ENCODE measurements around the gene SLC41A3. TPM values are rescaled to one million over a fixed set of nuclear protein-coding genes. Genes with fewer than 3 reads are reported as not detected.

The SLC41A3 gene
- total RNA-seq, 4 donors from 2014 or later: 22.7 to 41.5 (median 29.1) TPM

GRCh38 chr3:126024049-126024854, 59.7 kb downstream of the SLC41A3 start:
- H3K27me3 ChIP-seq: no peaks in the 10 kb centered on the region
- H3K27ac ChIP-seq: no peak overlapping the region
- 97 to 100% methylated on average over 1 to 9 of the region's 9 CpGs for WGBS, 2 donors (ENCODE audit: low coverage in 1 of 2)
- TF ChIP-seq EP300 (IDR thresholded peaks at IDR 0.05; ENCODE audit: low read depth): no peak
- no peak for TF ChIP-seq CTCF (IDR thresholded peaks at IDR 0.05)
- no peak for TF ChIP-seq POLR2A (IDR thresholded peaks at IDR 0.05)
- no peak for TF ChIP-seq POLR2AphosphoS5 (IDR thresholded peaks at IDR 0.05)
- in situ Hi-C loops (cut with MboI; ENCODE audit: low pct_ligation_motif_present in 1 of 4, low pct_unique_long_range_greater_than_20kb in 1 of 4, low sequenced_read_pairs in 3 of 4) (no loop called here), intact Hi-C loops (cut with DNase I; ENCODE audit: low total_unique reads) (no loop called here)
- no peak for DNase-seq
- no peak overlapping the region for H3K4me3 ChIP-seq
- no peaks in the 10 kb centered on the region for H3K36me3 ChIP-seq
- peaks cover 7 to 9% of the 10 kb centered on the region in 2 donors for H3K9me3 ChIP-seq
- no peaks in the 10 kb centered on the region for H3K4me1 ChIP-seq

GRCh38 chr3:126023390-126023789, 60.5 kb downstream of the SLC41A3 start:
- H3K27ac ChIP-seq: no peak overlapping the region
- peaks cover 6% of the 10 kb centered on the region in 2 donors for H3K9me3 ChIP-seq
- in situ Hi-C loops (cut with MboI; ENCODE audit: low pct_ligation_motif_present in 1 of 4, low pct_unique_long_range_greater_than_20kb in 1 of 4, low sequenced_read_pairs in 3 of 4): no loop called here
- no peaks in the 10 kb centered on the region for H3K4me1 ChIP-seq
- intact Hi-C loops (cut with DNase I; ENCODE audit: low total_unique reads): no loop called here
- no peaks in the 10 kb centered on the region for H3K36me3 ChIP-seq
- DNase-seq: no peak
- no peak overlapping the region for H3K4me3 ChIP-seq
- 84% methylated on average over 10 of the region's 10 CpGs; no CpG with 5 or more reads in 1 of the 2 donors for WGBS, 2 donors (ENCODE audit: low coverage in 1 of 2)
- no peaks in the 10 kb centered on the region for H3K27me3 ChIP-seq
- TF ChIP-seq CTCF (IDR thresholded peaks at IDR 0.05): no peak
- no peak for TF ChIP-seq EP300 (IDR thresholded peaks at IDR 0.05; ENCODE audit: low read depth)
- no peak for TF ChIP-seq POLR2AphosphoS5 (IDR thresholded peaks at IDR 0.05)
- TF ChIP-seq POLR2A (IDR thresholded peaks at IDR 0.05): no peak

GRCh38 chr3:126022741-126023359, 61.1 kb downstream of the SLC41A3 start:
- intact Hi-C loops (cut with DNase I; ENCODE audit: low total_unique reads) (no loop called here), in situ Hi-C loops (cut with MboI; ENCODE audit: low pct_ligation_motif_present in 1 of 4, low pct_unique_long_range_greater_than_20kb in 1 of 4, low sequenced_read_pairs in 3 of 4) (no loop called here)
- Histone ChIP-seq H3K4me1 (no peaks in the 10 kb centered on the region), H3K36me3 (no peaks in the 10 kb centered on the region), H3K4me3 (no peak overlapping the region), H3K27ac (no peak overlapping the region), H3K9me3 (peaks cover under 1% of the 10 kb centered on the region in 2 donors), H3K27me3 (no peaks in the 10 kb centered on the region)
- TF ChIP-seq POLR2A (IDR thresholded peaks at IDR 0.05) (no peak), CTCF (IDR thresholded peaks at IDR 0.05) (no peak), POLR2AphosphoS5 (IDR thresholded peaks at IDR 0.05) (no peak), EP300 (IDR thresholded peaks at IDR 0.05; ENCODE audit: low read depth) (no peak)
- 50 to 95% methylated on average over 1 to 10 of the region's 10 CpGs for WGBS, 2 donors (ENCODE audit: low coverage in 1 of 2)
- DNase-seq: no peak

GRCh38 chr3:126021702-126022101, 62.2 kb downstream of the SLC41A3 start:
- H3K36me3 ChIP-seq: no peaks in the 10 kb centered on the region
- in situ Hi-C loops (cut with MboI; ENCODE audit: low pct_ligation_motif_present in 1 of 4, low pct_unique_long_range_greater_than_20kb in 1 of 4, low sequenced_read_pairs in 3 of 4) (no loop called here), intact Hi-C loops (cut with DNase I; ENCODE audit: low total_unique reads) (no loop called here)
- WGBS, 2 donors (ENCODE audit: low coverage in 1 of 2): 91 to 94% methylated on average over 1 of the region's 1 CpG
- no peaks in the 10 kb centered on the region for H3K9me3 ChIP-seq
- no peak for TF ChIP-seq CTCF (IDR thresholded peaks at IDR 0.05)
- no peak for TF ChIP-seq POLR2AphosphoS5 (IDR thresholded peaks at IDR 0.05)
- TF ChIP-seq EP300 (IDR thresholded peaks at IDR 0.05; ENCODE audit: low read depth): no peak
- no peak for TF ChIP-seq POLR2A (IDR thresholded peaks at IDR 0.05)
- no peak overlapping the region for H3K27ac ChIP-seq
- no peak for DNase-seq
- H3K4me3 ChIP-seq: no peak overlapping the region
- H3K27me3 ChIP-seq: no peaks in the 10 kb centered on the region
- H3K4me1 ChIP-seq: no peaks in the 10 kb centered on the region

Data from transverse colon (tissue), 4 donors.